HG02623 (cell line): ENCODE results near the gene TBC1D22A.
"Not testable (repeated sequence)": the region's sequence is repeated elsewhere in the genome, so short reads cannot be mapped to it uniquely, and the experiment has no call there.

ENCODE experiments used
- ATAC-seq: cut with Tn5 transposase; IDR thresholded peaks from one replicate; pipeline ENCODE4 v1.9.1; 2021; ENCODE audit warnings: moderate library complexity; ENCODE audit not compliant: unreplicated experiment

The TBC1D22A gene

GRCh38 chr22:47157486-47158270, 395.2 kb downstream of the TBC1D22A start:
- ATAC-seq = no peak

GRCh38 chr22:47158457-47158856, 396.0 kb downstream of the TBC1D22A start:
- no peak for ATAC-seq

- no peak for ATAC-seq
Measured at GRCh38 chr22:47159592-47159991, 397.1 kb downstream of the TBC1D22A start.

GRCh38 chr22:47160141-47160541, 397.7 kb downstream of the TBC1D22A start:
- ATAC-seq = no peak

- ATAC-seq = no peak
Measured at GRCh38 chr22:47160781-47161520, 398.5 kb downstream of the TBC1D22A start.

GRCh38 chr22:47161631-47162030, 399.2 kb downstream of the TBC1D22A start:
- no peak for ATAC-seq

GRCh38 chr22:47162865-47163264, 400.4 kb downstream of the TBC1D22A start:
- ATAC-seq = no peak

- no peak for ATAC-seq
Measured at GRCh38 chr22:47163481-47163855, 401.0 kb downstream of the TBC1D22A start.

GRCh38 chr22:47163856-47164513, 401.5 kb downstream of the TBC1D22A start:
- no peak for ATAC-seq

GRCh38 chr22:47164514-47165337, 402.3 kb downstream of the TBC1D22A start:
- ATAC-seq = no peak

- ATAC-seq = no peak
Measured at GRCh38 chr22:47165338-47166032, 403.0 kb downstream of the TBC1D22A start.

- ATAC-seq = no peak
Measured at GRCh38 chr22:47166033-47166404, 403.6 kb downstream of the TBC1D22A start.

GRCh38 chr22:47166446-47167016, 404.1 kb downstream of the TBC1D22A start:
- ATAC-seq = no peak

- ATAC-seq = no peak
Measured at GRCh38 chr22:47167056-47167455, 404.6 kb downstream of the TBC1D22A start.

GRCh38 chr22:47167921-47168320, 405.5 kb downstream of the TBC1D22A start:
- ATAC-seq = not testable (repeated sequence)

GRCh38 chr22:47168441-47168840, 406.0 kb downstream of the TBC1D22A start:
- no peak for ATAC-seq

GRCh38 chr22:47168900-47169800, 406.7 kb downstream of the TBC1D22A start:
- no peak for ATAC-seq

- no peak for ATAC-seq
Measured at GRCh38 chr22:47169801-47170140, 407.3 kb downstream of the TBC1D22A start.
